Testis (tissue), 2 donors: Measurements from ENCODE around the gene MAPK1.

Source experiments
- POLR2A ChIP-seq: fragments of 450-650 bp; IDR thresholded peaks from one replicate; pipeline ENCODE4 v1.6.1; 2017; ENCODE audit warnings: antibody characterized with exemption, mild to moderate bottlenecking, moderate library complexity
- TF ChIP-seq, protein P1 (sequence below), 3 experiments: fragments of 450-650 bp in 2 of 3; fragments of 200-600 bp in 1 of 3; sonication (generic) in 1 of 3; IDR thresholded peaks; one replicate each; pipeline ENCODE4 v1.5.1; 2016 to 2019; ENCODE audit warnings: antibody characterized with exemption in 3 of 3, mild to moderate bottlenecking in 2 of 3, moderate library complexity in 1 of 3

DNA sequence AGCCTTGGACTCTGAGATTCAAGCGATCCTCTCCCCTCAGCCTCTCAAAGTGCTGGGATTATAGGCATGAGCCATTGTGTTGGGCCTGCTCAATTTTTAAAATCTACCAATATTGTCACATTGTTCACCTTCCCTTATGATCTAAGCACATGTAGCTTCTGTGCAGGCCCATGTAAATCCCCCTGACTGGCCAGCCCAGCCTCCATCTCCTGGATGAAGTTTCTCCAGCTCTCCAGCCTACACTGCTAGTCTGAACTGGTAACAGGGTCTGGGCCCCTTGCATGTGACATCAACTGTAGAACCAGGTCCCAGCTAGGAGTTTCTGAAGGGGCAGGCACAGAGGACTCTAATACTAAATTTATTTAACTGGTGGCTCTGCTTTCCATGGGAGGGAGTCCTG, 99.0 kb downstream of the MAPK1 start:
- TF ChIP-seq, protein P1, sequence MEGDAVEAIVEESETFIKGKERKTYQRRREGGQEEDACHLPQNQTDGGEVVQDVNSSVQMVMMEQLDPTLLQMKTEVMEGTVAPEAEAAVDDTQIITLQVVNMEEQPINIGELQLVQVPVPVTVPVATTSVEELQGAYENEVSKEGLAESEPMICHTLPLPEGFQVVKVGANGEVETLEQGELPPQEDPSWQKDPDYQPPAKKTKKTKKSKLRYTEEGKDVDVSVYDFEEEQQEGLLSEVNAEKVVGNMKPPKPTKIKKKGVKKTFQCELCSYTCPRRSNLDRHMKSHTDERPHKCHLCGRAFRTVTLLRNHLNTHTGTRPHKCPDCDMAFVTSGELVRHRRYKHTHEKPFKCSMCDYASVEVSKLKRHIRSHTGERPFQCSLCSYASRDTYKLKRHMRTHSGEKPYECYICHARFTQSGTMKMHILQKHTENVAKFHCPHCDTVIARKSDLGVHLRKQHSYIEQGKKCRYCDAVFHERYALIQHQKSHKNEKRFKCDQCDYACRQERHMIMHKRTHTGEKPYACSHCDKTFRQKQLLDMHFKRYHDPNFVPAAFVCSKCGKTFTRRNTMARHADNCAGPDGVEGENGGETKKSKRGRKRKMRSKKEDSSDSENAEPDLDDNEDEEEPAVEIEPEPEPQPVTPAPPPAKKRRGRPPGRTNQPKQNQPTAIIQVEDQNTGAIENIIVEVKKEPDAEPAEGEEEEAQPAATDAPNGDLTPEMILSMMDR (IDR thresholded peaks at IDR 0.05): no peak
- no peak for TF ChIP-seq POLR2A
